Measurements from ENCODE around the gene BRINP3. TPM values are rescaled to one million over a fixed set of nuclear protein-coding genes. Genes with fewer than 3 reads are reported as not detected.

The BRINP3 gene
- total RNA-seq, 2 donors from 2014 or later = 3.0 to 17.0 TPM

GRCh38 chr1:190277107-190277506, 200.6 kb downstream of the BRINP3 start:
- Histone ChIP-seq H3K9me3 (no peaks in the 10 kb centered on the region), H3K4me1 (replicated peaks) (no peaks in the 10 kb centered on the region), H3K36me3 (no peaks in the 10 kb centered on the region), H3K27me3 (replicated peaks; ENCODE audit: insufficient read depth) (no peaks in the 10 kb centered on the region), H3K27ac (no peak overlapping the region), H3K4me3 (no peak overlapping the region)
- no peak for DNase-seq (ENCODE audit: low spot score)
- 93% methylated on average over 3 of the region's 3 CpGs for WGBS
- TF ChIP-seq POLR2A (IDR thresholded peaks at IDR 0.05) = no peak
- no peak for TF ChIP-seq CTCF (IDR thresholded peaks at IDR 0.05)
- no peak for TF ChIP-seq POLR2AphosphoS5 (IDR thresholded peaks at IDR 0.05)
- intact Hi-C loops (cut with DNase I) = no loop called here

DNA sequence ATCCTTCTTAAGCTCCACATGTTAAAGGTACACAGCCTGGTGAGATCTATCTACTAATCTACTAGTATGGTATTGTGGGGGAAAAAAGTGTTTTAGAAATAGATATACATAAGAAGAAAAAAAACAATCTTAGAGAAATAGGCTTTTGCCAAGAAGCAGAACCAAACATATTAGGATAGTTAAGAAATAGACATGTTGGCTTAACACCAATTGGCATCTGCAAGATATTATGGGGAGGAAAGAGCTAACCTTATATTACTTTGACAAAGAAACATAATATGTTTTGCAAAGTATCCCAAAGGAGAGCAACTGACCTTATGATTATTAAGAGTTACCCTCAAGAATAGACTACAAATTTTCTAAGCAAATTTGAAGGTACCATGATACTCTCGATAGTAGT, 202.9 kb downstream of the BRINP3 start:
- Histone ChIP-seq H3K27ac (no peak overlapping the region), H3K27me3 (replicated peaks; ENCODE audit: insufficient read depth) (no peaks in the 10 kb centered on the region), H3K9me3 (no peaks in the 10 kb centered on the region), H3K4me3 (no peak overlapping the region), H3K36me3 (no peaks in the 10 kb centered on the region), H3K4me1 (replicated peaks) (no peaks in the 10 kb centered on the region)
- WGBS = 90% methylated on average over 1 of the region's 1 CpG
- intact Hi-C loops (cut with DNase I) = no loop called here
- DNase-seq (ENCODE audit: low spot score) = no peak
- TF ChIP-seq CTCF (IDR thresholded peaks at IDR 0.05) = no peak
- TF ChIP-seq POLR2AphosphoS5 (IDR thresholded peaks at IDR 0.05) = no peak
- no peak for TF ChIP-seq POLR2A (IDR thresholded peaks at IDR 0.05)

DNA sequence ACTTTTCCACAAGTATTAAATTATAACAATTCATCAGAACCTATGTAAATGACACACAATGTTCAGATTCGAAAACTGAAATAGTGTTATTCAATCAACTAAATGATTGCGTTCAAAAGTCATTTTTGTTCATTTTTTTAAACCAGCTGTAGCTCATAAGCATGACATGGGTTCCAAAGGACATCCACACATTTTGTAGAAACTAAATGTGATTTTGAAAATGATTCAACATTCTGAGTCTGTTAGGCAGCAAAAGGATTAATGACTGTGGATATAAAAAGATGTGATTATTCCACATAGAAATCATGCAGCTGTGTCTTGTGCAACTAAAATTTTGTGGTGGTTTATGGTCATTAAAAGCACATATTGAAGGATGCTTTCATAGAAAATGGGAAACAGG, 204.5 kb downstream of the BRINP3 start:
- H3K4me3 ChIP-seq = no peak overlapping the region
- H3K36me3 ChIP-seq = no peaks in the 10 kb centered on the region
- 80% methylated on average over 2 of the region's 2 CpGs for WGBS
- intact Hi-C loops (cut with DNase I) = no loop called here
- TF ChIP-seq POLR2AphosphoS5 (IDR thresholded peaks at IDR 0.05) = no peak
- TF ChIP-seq CTCF (IDR thresholded peaks at IDR 0.05) = no peak
- TF ChIP-seq POLR2A (IDR thresholded peaks at IDR 0.05) = no peak
- H3K9me3 ChIP-seq = no peaks in the 10 kb centered on the region
- no peaks in the 10 kb centered on the region for H3K4me1 ChIP-seq (replicated peaks)
- no peak overlapping the region for H3K27ac ChIP-seq
- no peak for DNase-seq (ENCODE audit: low spot score)
- H3K27me3 ChIP-seq (replicated peaks; ENCODE audit: insufficient read depth) = no peaks in the 10 kb centered on the region

DNA sequence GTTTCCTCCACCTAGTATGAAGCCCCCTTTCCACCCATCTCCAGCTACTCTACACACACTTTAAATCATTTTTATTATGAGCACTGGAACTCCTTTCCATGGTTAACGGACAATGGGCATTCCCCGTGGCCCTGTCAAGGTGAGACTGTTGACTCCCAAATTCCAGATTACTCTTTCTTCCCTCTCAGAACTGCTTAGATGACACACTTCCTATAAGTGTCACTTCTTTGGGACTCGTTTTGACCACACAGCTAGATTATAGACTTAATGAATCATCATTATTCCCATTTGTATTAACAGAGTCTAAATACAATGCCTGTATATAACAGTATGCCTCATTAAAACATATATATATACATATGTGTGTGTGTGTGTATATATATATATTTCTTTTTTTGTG, 215.1 kb downstream of the BRINP3 start:
- Histone ChIP-seq H3K4me3 (no peak overlapping the region), H3K27me3 (replicated peaks; ENCODE audit: insufficient read depth) (no peaks in the 10 kb centered on the region), H3K27ac (no peak overlapping the region), H3K4me1 (replicated peaks) (no peaks in the 10 kb centered on the region), H3K9me3 (no peaks in the 10 kb centered on the region), H3K36me3 (no peaks in the 10 kb centered on the region)
- intact Hi-C loops (cut with DNase I) = no loop called here
- WGBS = 82% methylated on average over 3 of the region's 3 CpGs
- TF ChIP-seq CTCF (IDR thresholded peaks at IDR 0.05) (no peak), POLR2A (IDR thresholded peaks at IDR 0.05) (no peak), POLR2AphosphoS5 (IDR thresholded peaks at IDR 0.05) (no peak)
- DNase-seq (ENCODE audit: low spot score) = no peak

DNA sequence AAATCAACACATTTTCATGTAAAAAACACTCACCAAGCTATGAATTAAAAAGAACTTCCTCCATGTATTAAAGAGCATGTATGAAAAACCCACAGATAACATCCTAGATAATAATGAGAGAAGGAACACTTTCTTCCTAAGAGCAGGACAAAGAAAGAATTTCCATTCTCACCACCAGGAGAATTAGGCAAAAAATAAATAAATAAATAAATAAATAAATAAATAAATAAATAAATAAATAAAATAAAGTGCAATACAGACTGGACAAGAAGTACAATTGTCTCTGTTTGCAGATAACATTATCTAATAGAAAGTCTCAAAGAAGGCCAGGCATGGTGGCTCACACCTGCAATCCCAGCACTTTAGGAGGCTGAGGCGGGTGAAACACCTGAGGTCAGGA, 218.2 kb downstream of the BRINP3 start:
- WGBS = 100% methylated on average over 1 of the region's 1 CpG
- Histone ChIP-seq H3K4me1 (replicated peaks) (no peaks in the 10 kb centered on the region), H3K27me3 (replicated peaks; ENCODE audit: insufficient read depth) (no peaks in the 10 kb centered on the region), H3K9me3 (no peaks in the 10 kb centered on the region), H3K4me3 (no peak overlapping the region), H3K27ac (no peak overlapping the region), H3K36me3 (no peaks in the 10 kb centered on the region)
- DNase-seq (ENCODE audit: low spot score) = no peak
- TF ChIP-seq POLR2A (IDR thresholded peaks at IDR 0.05) = no peak
- no peak for TF ChIP-seq CTCF (IDR thresholded peaks at IDR 0.05)
- TF ChIP-seq POLR2AphosphoS5 (IDR thresholded peaks at IDR 0.05) = no peak
- intact Hi-C loops (cut with DNase I) = no loop called here
